ENCODE results near the gene CHI3L2. TPM values are rescaled to one million over a fixed set of nuclear protein-coding genes. Genes with fewer than 3 reads are reported as not detected.

Gene CHI3L2
- polyA plus RNA-seq, 1 donor from 2014 or later: not detected

- Histone ChIP-seq H3K27me3 (ENCODE audit: insufficient read depth, low read depth, low read length) (peaks cover 4% of the 10 kb centered on the region), H3K4me3 (ENCODE audit: low read length) (no peak overlapping the region)
- TF ChIP-seq CTCF (IDR thresholded peaks at IDR 0.05; ENCODE audit: poor library complexity, severe bottlenecking) (no peak), EP300 (conservative IDR thresholded peaks at IDR 0.05; ENCODE audit: poor library complexity, severe bottlenecking) (no peak), POLR2AphosphoS5 (IDR thresholded peaks at IDR 0.05) (no peak), MXI1 (conservative IDR thresholded peaks at IDR 0.05; ENCODE audit: poor library complexity, severe bottlenecking) (no peak), RAD21 (conservative IDR thresholded peaks at IDR 0.05) (no peak), TAF1 (IDR thresholded peaks at IDR 0.05; ENCODE audit: low read depth) (no peak), REST (IDR thresholded peaks at IDR 0.05; ENCODE audit: borderline replicate concordance) (no peak), SMC3 (conservative IDR thresholded peaks at IDR 0.05; ENCODE audit: poor library complexity) (no peak), EZH2 (IDR thresholded peaks at IDR 0.05; ENCODE audit: borderline replicate concordance, insufficient read depth, low read length, poor library complexity, severe bottlenecking) (no peak)
Observed at GRCh38 chr1:111270771-111271463, 43.4 kb downstream of the CHI3L2 start.

GRCh38 chr1:111271464-111271801 lies 43.9 kb downstream of the CHI3L2 start:
- no peaks in the 10 kb centered on the region for H4K20me1 ChIP-seq (ENCODE audit: insufficient read depth)
- TF ChIP-seq EZH2 (IDR thresholded peaks at IDR 0.05; ENCODE audit: borderline replicate concordance, insufficient read depth, low read length, poor library complexity, severe bottlenecking): no peak
- TF ChIP-seq SMC3 (conservative IDR thresholded peaks at IDR 0.05; ENCODE audit: poor library complexity): no peak
- TF ChIP-seq TAF1 (IDR thresholded peaks at IDR 0.05; ENCODE audit: low read depth): no peak
- TF ChIP-seq REST (IDR thresholded peaks at IDR 0.05; ENCODE audit: borderline replicate concordance): no peak
- TF ChIP-seq MXI1 (conservative IDR thresholded peaks at IDR 0.05; ENCODE audit: poor library complexity, severe bottlenecking): no peak
- TF ChIP-seq EP300 (conservative IDR thresholded peaks at IDR 0.05; ENCODE audit: poor library complexity, severe bottlenecking): no peak
- TF ChIP-seq CTCF (IDR thresholded peaks at IDR 0.05; ENCODE audit: poor library complexity, severe bottlenecking): no peak
- no peak for TF ChIP-seq POLR2AphosphoS5 (IDR thresholded peaks at IDR 0.05)
- TF ChIP-seq RAD21 (conservative IDR thresholded peaks at IDR 0.05): no peak
- no peak overlapping the region for H3K27ac ChIP-seq (ENCODE audit: low read length)
- no peak overlapping the region for H2AFZ ChIP-seq (ENCODE audit: low read depth, low read length)
- no peak overlapping the region for H3K9ac ChIP-seq (ENCODE audit: low read length)
- no peak overlapping the region for H3K4me2 ChIP-seq (ENCODE audit: low read length)
- no peaks in the 10 kb centered on the region for H3F3A ChIP-seq (ENCODE audit: insufficient read depth, low read length, poor library complexity, severe bottlenecking)
- H3K4me3 ChIP-seq (ENCODE audit: low read length): no peak overlapping the region
- H3K9me3 ChIP-seq (ENCODE audit: low read length): no peaks in the 10 kb centered on the region
- H3K36me3 ChIP-seq (ENCODE audit: insufficient read depth, low read length): no peaks in the 10 kb centered on the region
- peaks cover 4% of the 10 kb centered on the region for H3K27me3 ChIP-seq (ENCODE audit: insufficient read depth, low read depth, low read length)
- H3K79me2 ChIP-seq (replicated peaks; ENCODE audit: insufficient read depth, low read length): no peaks in the 10 kb centered on the region
- H3K9me2 ChIP-seq (ENCODE audit: insufficient read depth, low read length): no peaks in the 10 kb centered on the region

More at GRCh38 chr1:111270771-111271463, 43.4 kb downstream of the CHI3L2 start:
- H3K79me2 ChIP-seq (replicated peaks; ENCODE audit: insufficient read depth, low read length): no peaks in the 10 kb centered on the region
- no peaks in the 10 kb centered on the region for H4K20me1 ChIP-seq (ENCODE audit: insufficient read depth)
- H3K9me3 ChIP-seq (ENCODE audit: low read length): no peaks in the 10 kb centered on the region
- no peak overlapping the region for H3K9ac ChIP-seq (ENCODE audit: low read length)
- no peak overlapping the region for H3K4me2 ChIP-seq (ENCODE audit: low read length)
- H3K27ac ChIP-seq (ENCODE audit: low read length): no peak overlapping the region
- no peak overlapping the region for H2AFZ ChIP-seq (ENCODE audit: low read depth, low read length)
- H3K9me2 ChIP-seq (ENCODE audit: insufficient read depth, low read length): no peaks in the 10 kb centered on the region
- H3K36me3 ChIP-seq (ENCODE audit: insufficient read depth, low read length): no peaks in the 10 kb centered on the region
- H3F3A ChIP-seq (ENCODE audit: insufficient read depth, low read length, poor library complexity, severe bottlenecking): no peaks in the 10 kb centered on the region
